ENCODE data around the gene NCAPD3. TPM values are rescaled to one million over a fixed set of nuclear protein-coding genes. Genes with fewer than 3 reads are reported as not detected.

NCAPD3 gene
- total and polyA plus RNA-seq, 9 of the 15 experiments (the other 6 are each of a cell fraction or from before 2014, with no cell fraction given), result 23.6 to 80.6 (median 58.6) TPM

GRCh38 chr11:134266841-134267251, 43.1 kb upstream of the NCAPD3 start:
- Histone ChIP-seq H3K9ac (ENCODE audit: insufficient read depth in 1 of 2, low read depth in 2 of 2, low read length in 2 of 2) (no peak overlapping the region), H3K9me1 (ENCODE audit: control insufficient read depth, insufficient read depth, low read length) (no peaks in the 10 kb centered on the region), H2AFZ (ENCODE audit: low read depth, low read length) (no peak overlapping the region), H3K4me2 (ENCODE audit: insufficient read depth, low read length) (no peak overlapping the region), H3K79me2 (ENCODE audit: control insufficient read depth, insufficient read depth, low read length) (no peaks in the 10 kb centered on the region), H4K20me1 (replicated peaks; ENCODE audit: control insufficient read depth, insufficient read depth, low read length) (no peaks in the 10 kb centered on the region), H3K27me3 (ENCODE audit: control insufficient read depth in 2 of 2, insufficient read depth in 2 of 2, low read length in 2 of 2) (peaks cover 4 to 24% of the 10 kb centered on the region in 2 experiments; a peak in 4 of 5 replicates), H3K36me3 (ENCODE audit: control insufficient read depth, insufficient read depth, low read length) (peaks cover 18% of the 10 kb centered on the region; the same call in 1 of the 3 replicates), H3K4me1 (replicated peaks in 1 of 2; ENCODE audit: control insufficient read depth in 2 of 2, insufficient read depth in 2 of 2, low read length in 2 of 2) (no peaks in the 10 kb centered on the region; a peak in 1 of 5 replicates), H3K27ac (ENCODE audit: extremely low read depth, low read depth, low read length) (no peak overlapping the region), H3K4me3 (no peak overlapping the region), H3K9me3 (replicated peaks; ENCODE audit: control insufficient read depth, insufficient read depth, low read depth, low read length) (no peaks in the 10 kb centered on the region)
- in situ Hi-C loops (cut with MboI) (no loop called here), intact Hi-C loops (cut with micrococcal nuclease) (no loop called here)
- no TSS peak for BruUV-seq (replicated peaks)
- ATAC-seq (no peak), DNase-seq (ENCODE audit: extremely low read depth in 1 of 4, low spot score in 3 of 4) (no peak), FAIRE-seq (no peak)
- ChIA-PET CTCF (ENCODE audit: low intra/inter-chr PET ratio) (no interaction called here), POLR2A (no interaction called here)
- WGBS (ENCODE audit: insufficient coverage, low coverage, missing lambda C conversion rate), result 30% methylated on average over 3 of the region's 3 CpGs
- TF ChIP-seq DIDO1 (tag; IDR thresholded peaks at IDR 0.05; ENCODE audit: low read depth), result no peak
- no peak for TF ChIP-seq MCM2 (IDR thresholded peaks at IDR 0.05; ENCODE audit: low read depth)
- TF ChIP-seq FOS (IDR thresholded peaks at IDR 0.05; ENCODE audit: extremely low read depth, insufficient read length), result no peak
- no peak for TF ChIP-seq ZFP36 (IDR thresholded peaks at IDR 0.05; ENCODE audit: low read depth, low read length, partially characterized antibody)
- TF ChIP-seq ZNF224 (CRISPR knock-in tag; IDR thresholded peaks at IDR 0.05), result no peak
- TF ChIP-seq ZNF263 (CRISPR knock-in tag; IDR thresholded peaks at IDR 0.05; ENCODE audit: borderline replicate concordance), result no peak
- TF ChIP-seq KAT8 (IDR thresholded peaks at IDR 0.05; ENCODE audit: low read depth), result no peak
- no peak for TF ChIP-seq BCL6 (CRISPR knock-in tag; IDR thresholded peaks at IDR 0.05)
- no peak for TF ChIP-seq ZNF511 (CRISPR knock-in tag; IDR thresholded peaks at IDR 0.05)
- no peak for TF ChIP-seq ZC3H11A (IDR thresholded peaks at IDR 0.05; ENCODE audit: low read depth, low read length)
- no peak for TF ChIP-seq DMBX1 (CRISPR knock-in tag; IDR thresholded peaks at IDR 0.05; ENCODE audit: borderline replicate concordance)
- TF ChIP-seq ZC3H8 (IDR thresholded peaks at IDR 0.05), result no peak
- TF ChIP-seq ZNF274 (IDR thresholded peaks at IDR 0.05; ENCODE audit: borderline replicate concordance, low read depth, low read length), result no peak
- no peak for TF ChIP-seq ZNF785 (CRISPR knock-in tag; IDR thresholded peaks at IDR 0.05)
- TF ChIP-seq EHMT2 (IDR thresholded peaks at IDR 0.05), result no peak
- no peak for TF ChIP-seq PHF8 (IDR thresholded peaks at IDR 0.05; ENCODE audit: borderline replicate concordance, low read length)
- no peak for TF ChIP-seq AFF4 (CRISPR knock-in tag; IDR thresholded peaks at IDR 0.05)
- TF ChIP-seq ZNF57 (CRISPR knock-in tag; IDR thresholded peaks at IDR 0.05), result no peak
- no peak for TF ChIP-seq XRCC4 (IDR thresholded peaks at IDR 0.05; ENCODE audit: extremely low read depth, insufficient read depth, insufficient read length)
